KOPT-K1 (cell line): ENCODE results near the gene SUPT20HL1.
"Not testable (repeated sequence)": the region's sequence is repeated elsewhere in the genome, so short reads cannot be mapped to it uniquely, and the experiment has no call there.

Source experiments
- H3K27ac ChIP-seq: fragments of 200-600 bp; sonication (generic); 2 replicates; pipeline ENCODE4 v1.5.1; 2016; ENCODE audit warnings: antibody characterized with exemption, mild to moderate bottlenecking, low read depth, low read length; ENCODE audit not compliant: poor library complexity, severe bottlenecking
- H3K36me3 ChIP-seq: fragments of 200-600 bp; sonication (generic); 2 replicates; pipeline ENCODE4 v1.5.1; 2017; ENCODE audit warnings: antibody characterized with exemption, mild to moderate bottlenecking, low read length, moderate library complexity; ENCODE audit not compliant: insufficient read depth
- H3K9me3 ChIP-seq: fragments of 200-600 bp; sonication (generic); 2 replicates; pipeline ENCODE4 v1.5.1; 2017; ENCODE audit warnings: antibody characterized with exemption, low read length, mild to moderate bottlenecking; ENCODE audit not compliant: insufficient read depth, poor library complexity, severe bottlenecking

Gene SUPT20HL1

GRCh38 chrX:24360272-24360671 is at the start of gene SUPT20HL1:
TSS of gene SUPT20HL1 (plus strand) at chrX:24360639. CDS start at chrX:24362761, 2,122 bp downstream.
- no peaks in the 10 kb centered on the region for H3K9me3 ChIP-seq
- H3K27ac ChIP-seq: no peak within 1 kb of the TSS
- no peaks in the 10 kb centered on the region for H3K36me3 ChIP-seq

- H3K36me3 ChIP-seq, H3K9me3 ChIP-seq, H3K27ac ChIP-seq: not testable (repeated sequence)
These were observed 49.5 kb upstream of the SUPT20HL1 start for GRCh38 chrX:24310916-24311315.

GRCh38 chrX:24311507-24312248 is 48.8 kb upstream of the SUPT20HL1 start:
- H3K36me3 ChIP-seq, H3K9me3 ChIP-seq, H3K27ac ChIP-seq: not testable (repeated sequence)

- H3K36me3 ChIP-seq, H3K27ac ChIP-seq, H3K9me3 ChIP-seq: not testable (repeated sequence)
These were observed 48.2 kb upstream of the SUPT20HL1 start for GRCh38 chrX:24312249-24312607.

GRCh38 chrX:24314019-24314635 is 46.3 kb upstream of the SUPT20HL1 start, which contains the start of gene SUPT20HL2:
TSS of gene SUPT20HL2 (minus strand) at chrX:24314069. CDS start at chrX:24313315, 754 bp downstream.
- no peak within 1 kb of the TSS for H3K27ac ChIP-seq
- no peaks in the 10 kb centered on the region for H3K36me3 ChIP-seq
- no peaks in the 10 kb centered on the region for H3K9me3 ChIP-seq

GRCh38 chrX:24316111-24316510 is 44.3 kb upstream of the SUPT20HL1 start:
- Histone ChIP-seq H3K9me3 (no peaks in the 10 kb centered on the region), H3K27ac (no peak overlapping the region), H3K36me3 (no peaks in the 10 kb centered on the region)

GRCh38 chrX:24317567-24317966 is 42.9 kb upstream of the SUPT20HL1 start:
- no peaks in the 10 kb centered on the region for H3K9me3 ChIP-seq
- H3K27ac ChIP-seq: no peak overlapping the region
- no peaks in the 10 kb centered on the region for H3K36me3 ChIP-seq

- Histone ChIP-seq H3K36me3 (no peaks in the 10 kb centered on the region), H3K27ac (no peak overlapping the region)
These were observed 38.6 kb upstream of the SUPT20HL1 start for GRCh38 chrX:24321741-24322395.

GRCh38 chrX:24325231-24325630 is 35.2 kb upstream of the SUPT20HL1 start:
- Histone ChIP-seq H3K36me3 (no peaks in the 10 kb centered on the region), H3K27ac (no peak overlapping the region), H3K9me3 (no peaks in the 10 kb centered on the region)

More at GRCh38 chrX:24321741-24322395, 38.6 kb upstream of the SUPT20HL1 start:
- no peaks in the 10 kb centered on the region for H3K9me3 ChIP-seq

- Histone ChIP-seq H3K27ac (no peak overlapping the region), H3K9me3 (no peaks in the 10 kb centered on the region)
These were observed 27.6 kb upstream of the SUPT20HL1 start for GRCh38 chrX:24332878-24333277.

GRCh38 chrX:24333371-24333770 is 27.1 kb upstream of the SUPT20HL1 start:
- H3K36me3 ChIP-seq: no peaks in the 10 kb centered on the region
- H3K9me3 ChIP-seq: no peaks in the 10 kb centered on the region
- no peak overlapping the region for H3K27ac ChIP-seq

More at GRCh38 chrX:24332878-24333277, 27.6 kb upstream of the SUPT20HL1 start:
- no peaks in the 10 kb centered on the region for H3K36me3 ChIP-seq

- H3K36me3 ChIP-seq: no peaks in the 10 kb centered on the region
- H3K9me3 ChIP-seq: no peaks in the 10 kb centered on the region
- no peak overlapping the region for H3K27ac ChIP-seq
These were observed 26.0 kb upstream of the SUPT20HL1 start for GRCh38 chrX:24334461-24334860.

- no peaks in the 10 kb centered on the region for H3K36me3 ChIP-seq
- no peaks in the 10 kb centered on the region for H3K9me3 ChIP-seq
- H3K27ac ChIP-seq: no peak overlapping the region
These were observed 24.6 kb upstream of the SUPT20HL1 start for GRCh38 chrX:24335871-24336270.

- H3K9me3 ChIP-seq: no peaks in the 10 kb centered on the region
- no peaks in the 10 kb centered on the region for H3K36me3 ChIP-seq
- no peak overlapping the region for H3K27ac ChIP-seq
These were observed 20.5 kb upstream of the SUPT20HL1 start for GRCh38 chrX:24339911-24340310.

- Histone ChIP-seq H3K36me3 (no peaks in the 10 kb centered on the region), H3K9me3 (no peaks in the 10 kb centered on the region), H3K27ac (no peak overlapping the region)
These were observed 19.9 kb upstream of the SUPT20HL1 start for GRCh38 chrX:24340501-24340900.
